ENCODE measurements around the gene GLIS1.

GLIS1 gene

GRCh38 chr1:53562981-53563379 lies 176.0 kb downstream of the GLIS1 start:
- no peak overlapping the region for H3K4me3 ChIP-seq (ENCODE audit: low read depth, low read length)
- no peak for DNase-seq (ENCODE audit: low read depth)
- TF ChIP-seq POLR2A (IDR thresholded peaks at IDR 0.05; ENCODE audit: extremely low read depth, insufficient read length) (no peak), CTCF (IDR thresholded peaks at IDR 0.05; ENCODE audit: low read depth, low read length) (no peak), MYC (IDR thresholded peaks at IDR 0.05; ENCODE audit: low read depth, low read length) (no peak), MAX (IDR thresholded peaks at IDR 0.05; ENCODE audit: low read depth, low read length) (no peak)

GRCh38 chr1:53562291-53562980 lies 176.5 kb downstream of the GLIS1 start:
- TF ChIP-seq CTCF (IDR thresholded peaks at IDR 0.05; ENCODE audit: low read depth, low read length) (no peak), MAX (IDR thresholded peaks at IDR 0.05; ENCODE audit: low read depth, low read length) (no peak), POLR2A (IDR thresholded peaks at IDR 0.05; ENCODE audit: extremely low read depth, insufficient read length) (no peak)
- no peak overlapping the region for H3K4me3 ChIP-seq (ENCODE audit: low read depth, low read length)
- no peak for DNase-seq (ENCODE audit: low read depth)

- DNase-seq (ENCODE audit: low read depth) = no peak
- H3K4me3 ChIP-seq (ENCODE audit: low read depth, low read length) = no peak overlapping the region
- TF ChIP-seq MAX (IDR thresholded peaks at IDR 0.05; ENCODE audit: low read depth, low read length) = no peak
- no peak for TF ChIP-seq CTCF (IDR thresholded peaks at IDR 0.05; ENCODE audit: low read depth, low read length)
- no peak for TF ChIP-seq POLR2A (IDR thresholded peaks at IDR 0.05; ENCODE audit: extremely low read depth, insufficient read length)
- no peak for TF ChIP-seq MYC (IDR thresholded peaks at IDR 0.05; ENCODE audit: low read depth, low read length)
Measured at GRCh38 chr1:53561503-53562105, 177.4 kb downstream of the GLIS1 start.

GRCh38 chr1:53560581-53561502 lies 178.1 kb downstream of the GLIS1 start:
- no peak for DNase-seq (ENCODE audit: low read depth)
- TF ChIP-seq MAX (IDR thresholded peaks at IDR 0.05; ENCODE audit: low read depth, low read length) = no peak
- no peak for TF ChIP-seq POLR2A (IDR thresholded peaks at IDR 0.05; ENCODE audit: extremely low read depth, insufficient read length)
- TF ChIP-seq CTCF (IDR thresholded peaks at IDR 0.05; ENCODE audit: low read depth, low read length) = no peak
- TF ChIP-seq MYC (IDR thresholded peaks at IDR 0.05; ENCODE audit: low read depth, low read length) = no peak
- no peak overlapping the region for H3K4me3 ChIP-seq (ENCODE audit: low read depth, low read length)

- DNase-seq (ENCODE audit: low read depth) = no peak
- TF ChIP-seq MAX (IDR thresholded peaks at IDR 0.05; ENCODE audit: low read depth, low read length) = no peak
- no peak for TF ChIP-seq MYC (IDR thresholded peaks at IDR 0.05; ENCODE audit: low read depth, low read length)
- no peak for TF ChIP-seq POLR2A (IDR thresholded peaks at IDR 0.05; ENCODE audit: extremely low read depth, insufficient read length)
- TF ChIP-seq CTCF (IDR thresholded peaks at IDR 0.05; ENCODE audit: low read depth, low read length) = no peak
- H3K4me3 ChIP-seq (ENCODE audit: low read depth, low read length) = no peak overlapping the region
Measured at GRCh38 chr1:53559854-53560580, 178.9 kb downstream of the GLIS1 start.

All from NB4 (cell line).